Measurements from ENCODE around the gene SNRPE. TPM values are rescaled to one million over a fixed set of nuclear protein-coding genes. Genes with fewer than 3 reads are reported as not detected.

SNRPE gene
- total RNA-seq, 1 donor from 2014 or later: 430 TPM

DNA sequence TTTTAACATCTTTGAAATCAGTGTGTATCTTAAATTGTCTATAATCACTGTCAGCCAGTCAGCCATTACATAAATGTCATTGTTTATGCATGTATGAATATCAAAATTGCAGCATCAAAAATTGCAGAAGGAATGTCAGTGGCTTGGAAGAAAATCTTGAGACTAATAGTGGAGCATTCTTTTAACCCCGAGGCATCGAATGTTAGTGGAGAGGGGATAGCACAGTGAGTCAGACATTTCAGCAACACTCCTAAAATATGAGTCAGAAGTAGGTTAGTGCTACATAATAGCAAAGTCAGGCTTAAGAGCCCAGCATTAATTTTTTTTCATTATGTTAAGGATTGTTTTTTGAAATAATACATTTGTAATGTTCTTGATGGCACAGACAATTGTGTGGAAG, 45.5 kb downstream of the SNRPE start:
- H3K27ac ChIP-seq: no peak overlapping the region
- H3K4me1 Mint-ChIP-seq: no peaks in the 10 kb centered on the region
- H3K27me3 ChIP-seq: no peaks in the 10 kb centered on the region
- no peaks in the 10 kb centered on the region for H3K4me1 ChIP-seq
- no peaks in the 10 kb centered on the region for H3F3A ChIP-seq (ENCODE audit: low read depth)
- H3K79me2 ChIP-seq (ENCODE audit: low read depth): no peaks in the 10 kb centered on the region
- no peak overlapping the region for H3K9ac ChIP-seq
- H3K27me3 Mint-ChIP-seq (ENCODE audit: insufficient read depth, low read depth): peaks cover 2% of the 10 kb centered on the region
- TF ChIP-seq EZH2 (IDR thresholded peaks at IDR 0.05) (no peak), EZH2phosphoT487 (IDR thresholded peaks at IDR 0.05) (no peak)
- TF ChIP-seq, protein P1, sequence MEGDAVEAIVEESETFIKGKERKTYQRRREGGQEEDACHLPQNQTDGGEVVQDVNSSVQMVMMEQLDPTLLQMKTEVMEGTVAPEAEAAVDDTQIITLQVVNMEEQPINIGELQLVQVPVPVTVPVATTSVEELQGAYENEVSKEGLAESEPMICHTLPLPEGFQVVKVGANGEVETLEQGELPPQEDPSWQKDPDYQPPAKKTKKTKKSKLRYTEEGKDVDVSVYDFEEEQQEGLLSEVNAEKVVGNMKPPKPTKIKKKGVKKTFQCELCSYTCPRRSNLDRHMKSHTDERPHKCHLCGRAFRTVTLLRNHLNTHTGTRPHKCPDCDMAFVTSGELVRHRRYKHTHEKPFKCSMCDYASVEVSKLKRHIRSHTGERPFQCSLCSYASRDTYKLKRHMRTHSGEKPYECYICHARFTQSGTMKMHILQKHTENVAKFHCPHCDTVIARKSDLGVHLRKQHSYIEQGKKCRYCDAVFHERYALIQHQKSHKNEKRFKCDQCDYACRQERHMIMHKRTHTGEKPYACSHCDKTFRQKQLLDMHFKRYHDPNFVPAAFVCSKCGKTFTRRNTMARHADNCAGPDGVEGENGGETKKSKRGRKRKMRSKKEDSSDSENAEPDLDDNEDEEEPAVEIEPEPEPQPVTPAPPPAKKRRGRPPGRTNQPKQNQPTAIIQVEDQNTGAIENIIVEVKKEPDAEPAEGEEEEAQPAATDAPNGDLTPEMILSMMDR (IDR thresholded peaks at IDR 0.05): no peak
- no peak overlapping the region for H3K27ac Mint-ChIP-seq
- no peaks in the 10 kb centered on the region for H3K9me3 ChIP-seq (ENCODE audit: low read depth)
- no peaks in the 10 kb centered on the region for H3K36me3 ChIP-seq
- H3K4me3 Mint-ChIP-seq: no peak overlapping the region
- no peaks in the 10 kb centered on the region for H3K9me3 Mint-ChIP-seq
- H2AFZ ChIP-seq (replicated peaks): no peak overlapping the region
- no peaks in the 10 kb centered on the region for H4K20me1 ChIP-seq (ENCODE audit: low read depth)
- no peaks in the 10 kb centered on the region for H3K36me3 Mint-ChIP-seq
- no peak overlapping the region for H3K4me3 ChIP-seq
- no peak overlapping the region for H3K4me2 ChIP-seq
- no peak for DNase-seq (ENCODE audit: low spot score)

DNA sequence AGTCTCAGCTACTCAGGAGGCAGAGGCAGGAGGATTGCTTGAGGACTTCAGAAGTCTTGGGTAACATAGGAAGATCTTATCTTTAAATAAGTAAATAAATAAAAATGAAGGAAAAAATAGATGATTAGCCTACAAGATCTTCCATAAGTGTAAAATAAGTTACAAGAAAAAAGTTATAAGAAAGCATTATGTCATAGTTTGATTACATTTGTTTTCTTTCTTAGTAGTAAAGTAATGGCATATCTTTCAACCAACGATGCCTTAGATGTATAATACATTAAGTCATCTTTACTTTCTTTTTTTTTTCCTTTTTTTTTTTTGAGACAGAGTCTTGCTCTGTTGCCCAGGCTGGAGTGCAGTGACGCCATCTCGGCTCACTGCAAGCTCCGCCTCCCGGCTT, 46.5 kb downstream of the SNRPE start:
- Histone ChIP-seq H3K79me2 (ENCODE audit: low read depth) (no peaks in the 10 kb centered on the region), H4K20me1 (ENCODE audit: low read depth) (no peaks in the 10 kb centered on the region), H3K36me3 (no peaks in the 10 kb centered on the region), H3K27ac (no peak overlapping the region), H3K9me3 (ENCODE audit: low read depth) (no peaks in the 10 kb centered on the region), H3K4me2 (no peak overlapping the region), H3K4me3 (no peak overlapping the region), H3K27me3 (no peaks in the 10 kb centered on the region), H2AFZ (replicated peaks) (no peak overlapping the region), H3K9ac (no peak overlapping the region), H3K4me1 (no peaks in the 10 kb centered on the region), H3F3A (ENCODE audit: low read depth) (no peaks in the 10 kb centered on the region)
- no peak overlapping the region for H3K27ac Mint-ChIP-seq
- peaks cover 2% of the 10 kb centered on the region for H3K27me3 Mint-ChIP-seq (ENCODE audit: insufficient read depth, low read depth)
- H3K4me3 Mint-ChIP-seq: no peak overlapping the region
- H3K9me3 Mint-ChIP-seq: no peaks in the 10 kb centered on the region
- DNase-seq (ENCODE audit: low spot score): no peak
- no peaks in the 10 kb centered on the region for H3K36me3 Mint-ChIP-seq
- H3K4me1 Mint-ChIP-seq: no peaks in the 10 kb centered on the region
- TF ChIP-seq EZH2phosphoT487 (IDR thresholded peaks at IDR 0.05) (no peak), EZH2 (IDR thresholded peaks at IDR 0.05) (no peak)
- TF ChIP-seq, protein P1 (IDR thresholded peaks at IDR 0.05): no peak

DNA sequence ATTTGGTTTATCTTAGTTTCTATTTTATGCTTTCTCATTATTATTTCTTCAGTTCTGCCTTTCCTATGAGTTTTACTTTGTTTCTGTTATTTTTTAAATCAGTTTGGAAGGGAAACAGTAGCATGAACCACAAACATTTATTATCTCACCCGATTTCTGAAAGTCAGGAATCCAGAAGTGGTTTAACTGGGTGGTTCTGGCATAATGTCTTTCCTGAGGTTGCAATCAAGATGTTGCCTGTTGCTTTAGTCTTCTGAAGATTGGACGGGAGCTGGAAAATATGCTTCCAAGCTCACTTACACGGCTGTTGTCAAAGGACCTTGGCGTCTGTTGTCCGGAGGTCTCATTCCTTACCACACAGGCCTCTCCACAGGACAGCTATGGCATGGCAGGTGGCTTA, 50.4 kb downstream of the SNRPE start:
- peaks cover 2% of the 10 kb centered on the region for H3K27me3 Mint-ChIP-seq (ENCODE audit: insufficient read depth, low read depth)
- TF ChIP-seq EZH2 (IDR thresholded peaks at IDR 0.05) (no peak), EZH2phosphoT487 (IDR thresholded peaks at IDR 0.05) (no peak)
- TF ChIP-seq, protein P1 (IDR thresholded peaks at IDR 0.05): no peak
- H3K4me3 ChIP-seq: no peak overlapping the region
- H2AFZ ChIP-seq (replicated peaks): no peak overlapping the region
- no peaks in the 10 kb centered on the region for H3K36me3 ChIP-seq
- H3K4me3 Mint-ChIP-seq: no peak overlapping the region
- no peaks in the 10 kb centered on the region for H4K20me1 ChIP-seq (ENCODE audit: low read depth)
- H3K9me3 Mint-ChIP-seq: peaks cover 10% of the 10 kb centered on the region
- H3K27ac ChIP-seq: no peak overlapping the region
- H3K4me1 ChIP-seq: no peaks in the 10 kb centered on the region
- no peaks in the 10 kb centered on the region for H3K4me1 Mint-ChIP-seq
- H3K9me3 ChIP-seq (ENCODE audit: low read depth): no peaks in the 10 kb centered on the region
- H3F3A ChIP-seq (ENCODE audit: low read depth): no peaks in the 10 kb centered on the region
- H3K79me2 ChIP-seq (ENCODE audit: low read depth): no peaks in the 10 kb centered on the region
- no peaks in the 10 kb centered on the region for H3K27me3 ChIP-seq
- no peaks in the 10 kb centered on the region for H3K36me3 Mint-ChIP-seq
- no peak overlapping the region for H3K4me2 ChIP-seq
- H3K27ac Mint-ChIP-seq: no peak overlapping the region
- no peak overlapping the region for H3K9ac ChIP-seq
- DNase-seq (ENCODE audit: low spot score): no peak
